ENCODE measurements around the gene ZNF138.
"Not testable (repeated sequence)": the region's sequence is repeated elsewhere in the genome, so short reads cannot be mapped to it uniquely, and the experiment has no call there.

Gene ZNF138

GRCh38 chr7:64839910-64840309 is 45.7 kb downstream of the ZNF138 start:
- no peak for DNase-seq

GRCh38 chr7:64849250-64849923 is 55.2 kb downstream of the ZNF138 start:
- DNase-seq = no peak

- no peak for DNase-seq
These were observed 55.8 kb downstream of the ZNF138 start for GRCh38 chr7:64849924-64850499.

GRCh38 chr7:64853679-64854078 is 59.5 kb downstream of the ZNF138 start:
- DNase-seq = no peak

GRCh38 chr7:64854969-64855368 is 60.7 kb downstream of the ZNF138 start:
- DNase-seq = no peak

- no peak for DNase-seq
These were observed 68.8 kb downstream of the ZNF138 start for GRCh38 chr7:64863021-64863420.

- not testable (repeated sequence) for DNase-seq
These were observed 69.3 kb downstream of the ZNF138 start for GRCh38 chr7:64863530-64863929.

- no peak for DNase-seq
These were observed 69.7 kb downstream of the ZNF138 start for GRCh38 chr7:64863969-64864368.

GRCh38 chr7:64867863-64868440 is 73.7 kb downstream of the ZNF138 start:
- DNase-seq = no peak

- DNase-seq = no peak
These were observed 74.3 kb downstream of the ZNF138 start for GRCh38 chr7:64868499-64868898.

- DNase-seq = no peak
These were observed 75.0 kb downstream of the ZNF138 start for GRCh38 chr7:64869121-64869725.

GRCh38 chr7:64869912-64870562 is 75.8 kb downstream of the ZNF138 start:
- DNase-seq = no peak

- DNase-seq = no peak
These were observed 76.4 kb downstream of the ZNF138 start for GRCh38 chr7:64870656-64871055.

- no peak for DNase-seq
These were observed 77.5 kb downstream of the ZNF138 start for GRCh38 chr7:64871761-64872160.

GRCh38 chr7:64872351-64873154 is 78.3 kb downstream of the ZNF138 start:
- DNase-seq = no peak

- no peak for DNase-seq
These were observed 78.9 kb downstream of the ZNF138 start for GRCh38 chr7:64873155-64873500.

GRCh38 chr7:64873517-64873916 is 79.3 kb downstream of the ZNF138 start:
- no peak for DNase-seq

GRCh38 chr7:64874114-64874513 is 79.9 kb downstream of the ZNF138 start:
- DNase-seq = no peak

- DNase-seq = no peak
These were observed 80.5 kb downstream of the ZNF138 start for GRCh38 chr7:64874562-64875250.

GRCh38 chr7:64875258-64875657 is 81.0 kb downstream of the ZNF138 start:
- no peak for DNase-seq

GRCh38 chr7:64875658-64876406 is 81.6 kb downstream of the ZNF138 start:
- DNase-seq = no peak

All from amniotic stem cell (primary cell).